Fibroblast of lung (primary cell): Measurements from ENCODE around the gene ACSL3.

ENCODE experiments used
- CTCF ChIP-seq, 2 donors: IDR thresholded peaks in 1 of 2; conservative IDR thresholded peaks in 1 of 2; 1 replicate in 1 of 2; 2 replicates in 1 of 2; pipeline ENCODE4 v1.5.1; 2011 to 2012; ENCODE audit warnings: low read length in 2 of 2, control low read depth in 1 of 2, inconsistent platforms in 1 of 2, low read depth in 1 of 2, mild to moderate bottlenecking in 1 of 2
- EZH2 ChIP-seq: IDR thresholded peaks from 2 replicates; pipeline ENCODE4 v1.5.1; 2012; ENCODE audit warnings: low read length, control low read depth, mild to moderate bottlenecking; ENCODE audit errors: missing control alignments

GRCh38 chr2:222928335-222928734 lies 67.5 kb downstream of the ACSL3 start:
- TF ChIP-seq CTCF (conservative IDR thresholded peaks at IDR 0.05 in 1 of 2, IDR thresholded peaks at IDR 0.05 in 1 of 2; ENCODE audit: low read depth in 1 of 2, low read length in 2 of 2) (no peak), EZH2 (no peak)
